NCI-H1105 (cell line): ENCODE measurements around the gene ZNF492.
"Not testable (repeated sequence)": the region's sequence is repeated elsewhere in the genome, so short reads cannot be mapped to it uniquely, and the experiment has no call there.

Experiments
- DNase-seq: peaks from one replicate; lab custom pipeline; 2025; lab: John Stamatoyannopoulos, UW

Gene ZNF492

GRCh38 chr19:22617614-22618320 is 16.4 kb upstream of the ZNF492 start:
- DNase-seq, result no peak

- DNase-seq, result no peak
Observed at GRCh38 chr19:22619371-22619770, 14.8 kb upstream of the ZNF492 start.

GRCh38 chr19:22619932-22620331 is 14.2 kb upstream of the ZNF492 start:
- no peak for DNase-seq

- DNase-seq, result no peak
Observed at GRCh38 chr19:22620401-22620800, 13.7 kb upstream of the ZNF492 start.

- DNase-seq, result no peak
Observed at GRCh38 chr19:22620912-22621311, 13.2 kb upstream of the ZNF492 start.

- no peak for DNase-seq
Observed at GRCh38 chr19:22622020-22622419, 12.1 kb upstream of the ZNF492 start.

- no peak for DNase-seq
Observed at GRCh38 chr19:22622901-22623840, 11.0 kb upstream of the ZNF492 start.

- no peak for DNase-seq
Observed at GRCh38 chr19:22623841-22624221, 10.3 kb upstream of the ZNF492 start.

- no peak for DNase-seq
Observed at GRCh38 chr19:22625266-22626035, 8.7 kb upstream of the ZNF492 start.

- DNase-seq, result no peak
Observed at GRCh38 chr19:22627526-22627925, 6.6 kb upstream of the ZNF492 start.

GRCh38 chr19:22628401-22628800 is 5.7 kb upstream of the ZNF492 start:
- no peak for DNase-seq

GRCh38 chr19:22634450-22634827 is 315 bp downstream of the ZNF492 start:
- no peak for DNase-seq

GRCh38 chr19:22685493-22685892 is 51.4 kb downstream of the ZNF492 start:
- not testable (repeated sequence) for DNase-seq

GRCh38 chr19:22702661-22703060 is 68.5 kb downstream of the ZNF492 start:
- not testable (repeated sequence) for DNase-seq

- DNase-seq, result not testable (repeated sequence)
Observed at GRCh38 chr19:22703096-22703495, 69.0 kb downstream of the ZNF492 start.

- no peak for DNase-seq
Observed at GRCh38 chr19:22708983-22709382, 74.9 kb downstream of the ZNF492 start.
